IMR-90 (cell line): ENCODE data around the gene TMEM45A. TPM values are rescaled to one million over a fixed set of nuclear protein-coding genes. Genes with fewer than 3 reads are reported as not detected.

Experiments
- ATAC-seq: fragments of 200-7000 bp; cut with Tn5 transposase; 2 replicates; pipeline ENCODE4 v1.9.1; 2020; ENCODE audit warnings: low read depth, mild to moderate bottlenecking, moderate library complexity
- BruUV-seq: library from RNA; stranded (reverse); fragments of 400-500 nt; replicated peaks from 2 replicates; lab custom pipeline; 2021; lab: Mats Ljungman, UMichigan
- CTCF ChIA-PET: fragments of 300-600 bp; formaldehyde crosslinking; extraction: SDS; loops from one replicate; lab custom pipeline; 2021; ENCODE audit warnings: antibody characterized with exemption; lab: Yijun Ruan, JAX
- POLR2A ChIA-PET: fragments of 300-600 bp; sonication (Branson Sonifier 250); formaldehyde crosslinking; loops from one replicate; lab custom pipeline; 2022; ENCODE audit warnings: antibody characterized with exemption; ENCODE audit not compliant: unreplicated experiment; lab: Charles Lee
- DNase-seq: peaks from one replicate; pipeline ENCODE4 v3.0.0; 2013
- H2AFZ ChIP-seq: replicated peaks from 2 replicates; pipeline ENCODE3; 2013; ENCODE audit warnings: low read length, mild to moderate bottlenecking; ENCODE audit not compliant: poor library complexity
- H2AK5ac ChIP-seq: 2 replicates; pipeline ENCODE4 v1.6.1; 2013; ENCODE audit warnings: low read depth, low read length, inconsistent platforms
- H2AK9ac ChIP-seq: replicated peaks from 2 replicates; pipeline ENCODE3; 2013; ENCODE audit warnings: mild to moderate bottlenecking, low read depth, low read length, moderate library complexity; ENCODE audit not compliant: poor library complexity
- H2BK120ac ChIP-seq: 2 replicates; pipeline ENCODE4 v1.6.1; 2013; ENCODE audit warnings: low read depth, low read length, inconsistent platforms
- H2BK15ac ChIP-seq: 3 replicates; pipeline ENCODE4 v1.6.1; 2013; ENCODE audit warnings: low read depth, low read length, inconsistent platforms
- H2BK20ac ChIP-seq: 2 replicates; pipeline ENCODE4 v1.6.1; 2013; ENCODE audit warnings: low read depth, mild to moderate bottlenecking, inconsistent platforms, low read length, moderate library complexity
- H2BK5ac ChIP-seq: 2 replicates; pipeline ENCODE4 v1.6.1; 2013; ENCODE audit warnings: mild to moderate bottlenecking, low read depth, low read length, inconsistent platforms; ENCODE audit not compliant: poor library complexity, severe bottlenecking
- H3K14ac ChIP-seq: replicated peaks from 2 replicates; pipeline ENCODE4 v1.6.1; 2013; ENCODE audit warnings: low read depth, low read length, inconsistent platforms
- H3K18ac ChIP-seq: 2 replicates; pipeline ENCODE4 v1.6.1; 2013; ENCODE audit warnings: low read depth, low read length, control low read depth
- H3K23ac ChIP-seq: 2 replicates; pipeline ENCODE4 v1.6.1; 2013; ENCODE audit warnings: low read depth, low read length, inconsistent platforms
- H3K27ac ChIP-seq: 2 replicates; pipeline ENCODE4 v1.5.1; 2013; ENCODE audit warnings: mild to moderate bottlenecking, control low read depth, low read length; ENCODE audit not compliant: insufficient read depth
- H3K27me3 ChIP-seq: 2 replicates; pipeline ENCODE4 v1.6.1; 2013; ENCODE audit warnings: low read length; ENCODE audit not compliant: control insufficient read depth, insufficient read depth
- H3K36me3 ChIP-seq: 2 replicates; pipeline ENCODE4 v1.6.1; 2013; ENCODE audit warnings: low read length, mixed read lengths; ENCODE audit not compliant: control insufficient read depth, insufficient read depth
- H3K4ac ChIP-seq: 2 replicates; pipeline ENCODE4 v1.6.1; 2013; ENCODE audit warnings: low read depth, low read length, inconsistent platforms
- H3K4me1 ChIP-seq: 2 replicates; pipeline ENCODE4 v1.6.1; 2013; ENCODE audit warnings: low read length, mixed read lengths; ENCODE audit not compliant: control insufficient read depth, insufficient read depth
- H3K4me2 ChIP-seq: 2 replicates; pipeline ENCODE4 v1.6.1; 2013; ENCODE audit warnings: low read depth, mild to moderate bottlenecking, control low read depth, low read length, moderate library complexity
- H3K4me3 ChIP-seq: 2 replicates; pipeline ENCODE4 v1.5.1; 2013; ENCODE audit warnings: low read depth, mild to moderate bottlenecking, control low read depth, low read length, moderate library complexity; ENCODE audit not compliant: insufficient read depth
- H3K56ac ChIP-seq: 2 replicates; pipeline ENCODE4 v1.6.1; 2013; ENCODE audit warnings: low read length, inconsistent platforms; ENCODE audit not compliant: insufficient read depth; ENCODE audit errors: extremely low read depth
- H3K79me1 ChIP-seq, 2 experiments: 2 replicates each; pipeline ENCODE4 v1.6.1; 2013; ENCODE audit warnings: low read length in 2 of 2, inconsistent platforms in 1 of 2, low read depth in 1 of 2
- H3K9ac ChIP-seq: 2 replicates; pipeline ENCODE4 v1.6.1; 2013; ENCODE audit warnings: low read depth, low read length, control low read depth
- H3K9me1 ChIP-seq: 2 replicates; pipeline ENCODE4 v1.6.1; 2013; ENCODE audit warnings: low read length, inconsistent platforms; ENCODE audit not compliant: insufficient read depth
- H3K9me3 ChIP-seq: 2 replicates; pipeline ENCODE4 v1.6.1; 2013; ENCODE audit warnings: low read length; ENCODE audit not compliant: control insufficient read depth, insufficient read depth
- H4K20me1 ChIP-seq: 2 replicates; pipeline ENCODE4 v1.6.1; 2013; ENCODE audit warnings: low read length, inconsistent platforms; ENCODE audit not compliant: insufficient read depth
- H4K5ac ChIP-seq: 2 replicates; pipeline ENCODE4 v1.6.1; 2013; ENCODE audit warnings: mild to moderate bottlenecking, low read depth, low read length, control low read depth
- H4K8ac ChIP-seq, 2 experiments: 2 replicates each; pipeline ENCODE4 v1.6.1; 2013; ENCODE audit warnings: low read depth in 2 of 2, low read length in 2 of 2, control low read depth in 1 of 2, inconsistent platforms in 1 of 2
- H4K91ac ChIP-seq: 2 replicates; pipeline ENCODE4 v1.6.1; 2013; ENCODE audit warnings: low read depth, low read length, inconsistent platforms; ENCODE audit not compliant: insufficient read depth
- BHLHE40 ChIP-seq: fragments of 150-350 bp; IDR thresholded peaks from 2 replicates; pipeline ENCODE4 v1.6.1; 2016; ENCODE audit warnings: mild to moderate bottlenecking, low read depth, low read length
- CEBPB ChIP-seq: IDR thresholded peaks from 2 replicates; pipeline ENCODE4 v1.6.1; 2012; ENCODE audit warnings: low read depth, low read length, improper control_type of control experiment
- MAFK ChIP-seq: IDR thresholded peaks from 2 replicates; pipeline ENCODE4 v1.6.1; 2012; ENCODE audit warnings: low read depth, low read length, improper control_type of control experiment
- MAZ ChIP-seq: IDR thresholded peaks from 2 replicates; pipeline ENCODE4 v1.6.1; 2012; ENCODE audit warnings: low read depth, mild to moderate bottlenecking, low read length, improper control_type of control experiment, moderate library complexity, borderline replicate concordance
- POLR2A ChIP-seq: IDR thresholded peaks from 2 replicates; pipeline ENCODE4 v1.6.1; 2012; ENCODE audit warnings: mild to moderate bottlenecking, low read depth, low read length
- RAD21 ChIP-seq: IDR thresholded peaks from 2 replicates; pipeline ENCODE4 v1.6.1; 2012; ENCODE audit warnings: low read length, improper control_type of control experiment
- RCOR1 ChIP-seq: IDR thresholded peaks from 2 replicates; pipeline ENCODE4 v1.6.1; 2012; ENCODE audit warnings: mild to moderate bottlenecking, low read length, improper control_type of control experiment; ENCODE audit not compliant: insufficient replicate concordance
- RFX5 ChIP-seq: IDR thresholded peaks from 2 replicates; pipeline ENCODE4 v1.8.0; 2012; ENCODE audit warnings: low read depth, mild to moderate bottlenecking, low read length, moderate library complexity
- SMC3 ChIP-seq: fragments of 150-350 bp; IDR thresholded peaks from 2 replicates; pipeline ENCODE4 v1.6.1; 2016; ENCODE audit warnings: low read depth, mild to moderate bottlenecking, antibody characterized with exemption, low read length, moderate library complexity
- WGBS, 2 experiments: methylation state at CpG; one replicate each; pipeline versions ENCODE4 v1.1.5 to v1.1.7; 2013; ENCODE audit warnings: missing lambda C conversion rate in 2 of 2; ENCODE audit not compliant: insufficient read length in 1 of 2; ENCODE audit errors: extremely low coverage in 2 of 2; 5-methylcytosine and 5-hydroxymethylcytosine counted together
- dilution Hi-C: fragments of 300-500 bp; cut with HindIII; formaldehyde crosslinking; loops from one replicate; pipeline ENCODE4 v1.14.3; 2018; ENCODE audit warnings: low sequenced_read_pairs; ENCODE audit not compliant: unreplicated experiment
- in situ Hi-C: fragments of 300-500 bp; cut with MboI; formaldehyde crosslinking; loops from 3 replicates; pipeline ENCODE4 v1.14.3; 2019; ENCODE audit warnings: low sequenced_read_pairs, inconsistent platforms, mixed read lengths
- intact Hi-C: fragments of 100-400 bp; cut with micrococcal nuclease; formaldehyde crosslinking; loops from 2 replicates; pipeline ENCODE4 v1.10.0; 2022
- polyA plus RNA-seq, 3 experiments: library from polyadenylated mRNA; depleted of rRNA; stranded (reverse); fragments of >200 nt; gene quantifications; 2 replicates each; pipeline ENCODE4 v1.2.3, GENCODE V29; 2012; ENCODE audit warnings: low replicate concordance in 1 of 3
- total RNA-seq: library from RNA; depleted of rRNA; stranded (reverse); fragments of >200 nt; gene quantifications from 2 replicates; pipeline ENCODE4 v1.2.3, GENCODE V29; 2012
- TF ChIP-seq, protein P1 (sequence below): fragments of 150-350 bp; IDR thresholded peaks from 2 replicates; pipeline ENCODE4 v1.6.1; 2017; ENCODE audit warnings: mild to moderate bottlenecking, antibody characterized with exemption, low read length, low read depth
- TF ChIP-seq, protein P2 (sequence below): fragments of 150-350 bp; IDR thresholded peaks from 2 replicates; pipeline ENCODE4 v1.6.1; 2016; ENCODE audit warnings: low read depth, mild to moderate bottlenecking, low read length, moderate library complexity, borderline replicate concordance

The TMEM45A gene
- total and polyA plus RNA-seq, 2 of the 4 experiments (the other 2 are of a cell fraction), result 13.6 to 21.7 TPM

DNA sequence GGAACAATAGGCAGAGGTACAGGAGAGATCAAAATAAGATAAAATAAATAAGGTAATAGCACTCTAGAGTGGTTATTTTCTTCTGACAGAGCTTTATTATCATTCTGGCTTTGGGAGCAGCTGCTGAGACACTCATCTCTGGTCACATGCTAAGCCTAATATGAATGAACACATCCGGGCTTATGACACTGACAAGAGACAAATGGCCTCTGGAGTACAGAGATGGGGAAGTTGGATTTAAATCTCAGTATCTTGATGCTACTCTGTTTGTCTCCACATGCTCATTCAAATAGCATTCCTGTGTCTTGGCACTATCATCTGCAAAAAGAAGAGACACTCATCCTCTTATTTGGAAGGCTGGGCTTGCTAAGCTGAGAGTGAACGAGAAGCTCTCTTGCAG is 55.6 kb downstream of the TMEM45A start:
- POLR2A ChIA-PET, result no interaction called here
- H4K5ac ChIP-seq, result no peak overlapping the region

More for the DNA sequence above, 55.6 kb downstream of the TMEM45A start:
- Histone ChIP-seq H2AK5ac (no peak overlapping the region), H2BK20ac (no peak overlapping the region), H3K9me1 (peaks cover 3% of the 10 kb centered on the region; the same call in 1 of the 2 replicates), H4K20me1 (no peaks in the 10 kb centered on the region), H3K18ac (no peak overlapping the region), H2AK9ac (no peak overlapping the region), H3K56ac (no peak overlapping the region), H2BK5ac (no peak overlapping the region), H2BK15ac (no peak overlapping the region), H3K27me3 (no peaks in the 10 kb centered on the region), H3K4me3 (no peak overlapping the region), H4K91ac (no peak overlapping the region), H3K4me2 (no peak overlapping the region), H3K9ac (no peak overlapping the region), H3K23ac (no peak overlapping the region), H4K8ac (no peak overlapping the region), H3K27ac (no peak overlapping the region), H3K79me1 (no peaks in the 10 kb centered on the region; a peak in 2 of 4 replicates), H3K9me3 (no peaks in the 10 kb centered on the region), H2BK120ac (no peak overlapping the region), H3K36me3 (no peaks in the 10 kb centered on the region), H2AFZ (no peak overlapping the region), H3K4ac (no peak overlapping the region), H3K14ac (no peak overlapping the region), H3K4me1 (peaks cover 3% of the 10 kb centered on the region)
- no TSS peak for BruUV-seq
- in situ Hi-C loops (no loop called here), intact Hi-C loops (no loop called here), dilution Hi-C loops (no loop called here)
- ATAC-seq (no peak), DNase-seq (no peak)
- CTCF ChIA-PET, result no interaction called here
- TF ChIP-seq POLR2A (no peak), MAZ (no peak), BHLHE40 (no peak), RAD21 (no peak), CEBPB (no peak), RCOR1 (no peak), SMC3 (no peak), MAFK (no peak), RFX5 (no peak)
- TF ChIP-seq, protein P1, sequence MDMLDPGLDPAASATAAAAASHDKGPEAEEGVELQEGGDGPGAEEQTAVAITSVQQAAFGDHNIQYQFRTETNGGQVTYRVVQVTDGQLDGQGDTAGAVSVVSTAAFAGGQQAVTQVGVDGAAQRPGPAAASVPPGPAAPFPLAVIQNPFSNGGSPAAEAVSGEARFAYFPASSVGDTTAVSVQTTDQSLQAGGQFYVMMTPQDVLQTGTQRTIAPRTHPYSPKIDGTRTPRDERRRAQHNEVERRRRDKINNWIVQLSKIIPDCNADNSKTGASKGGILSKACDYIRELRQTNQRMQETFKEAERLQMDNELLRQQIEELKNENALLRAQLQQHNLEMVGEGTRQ, result no peak
- TF ChIP-seq, protein P2, sequence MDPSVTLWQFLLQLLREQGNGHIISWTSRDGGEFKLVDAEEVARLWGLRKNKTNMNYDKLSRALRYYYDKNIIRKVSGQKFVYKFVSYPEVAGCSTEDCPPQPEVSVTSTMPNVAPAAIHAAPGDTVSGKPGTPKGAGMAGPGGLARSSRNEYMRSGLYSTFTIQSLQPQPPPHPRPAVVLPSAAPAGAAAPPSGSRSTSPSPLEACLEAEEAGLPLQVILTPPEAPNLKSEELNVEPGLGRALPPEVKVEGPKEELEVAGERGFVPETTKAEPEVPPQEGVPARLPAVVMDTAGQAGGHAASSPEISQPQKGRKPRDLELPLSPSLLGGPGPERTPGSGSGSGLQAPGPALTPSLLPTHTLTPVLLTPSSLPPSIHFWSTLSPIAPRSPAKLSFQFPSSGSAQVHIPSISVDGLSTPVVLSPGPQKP, result no peak
- 80% methylated on average over 2 of the region's 2 CpGs; no CpG with 5 or more reads in 1 of the 2 experiments for WGBS, 2 experiments
